DND-41 (cell line): ENCODE results near the gene PVALEF.

ENCODE experiments used
- ATAC-seq: fragments of 200-7000 bp; cut with Tn5 transposase; 3 replicates; pipeline ENCODE4 v1.9.1; 2021; ENCODE audit warnings: low read depth; ENCODE audit not compliant: insufficient read depth
- DNase-seq: peaks from one replicate; pipeline ENCODE4 v3.0.0-alpha.2; 2020
- H2AFZ ChIP-seq: 2 replicates; pipeline ENCODE4 v1.6.0; 2012; ENCODE audit warnings: low read depth, low read length
- H3K27ac ChIP-seq: 2 replicates; pipeline ENCODE4 v1.5.1; 2012; ENCODE audit warnings: low read length, inconsistent platforms
- H3K27me3 ChIP-seq: fragments of 200-600 bp; sonication (generic); 2 replicates; pipeline ENCODE4 v1.6.0; 2012; ENCODE audit warnings: low read length, mild to moderate bottlenecking, inconsistent platforms; ENCODE audit not compliant: insufficient read depth, poor library complexity
- H3K36me3 ChIP-seq: 2 replicates; pipeline ENCODE4 v1.5.1; 2012; ENCODE audit warnings: low read length, inconsistent platforms; ENCODE audit not compliant: insufficient read depth
- H3K4me1 ChIP-seq: 2 replicates; pipeline ENCODE4 v1.5.1; 2012; ENCODE audit warnings: mild to moderate bottlenecking, low read length; ENCODE audit not compliant: insufficient read depth
- H3K4me2 ChIP-seq: 2 replicates; pipeline ENCODE4 v1.6.0; 2012; ENCODE audit warnings: mild to moderate bottlenecking, moderate library complexity, low read length, inconsistent platforms; ENCODE audit not compliant: insufficient read depth
- H3K4me3 ChIP-seq, 2 experiments: fragments of 200-600 bp in 1 of 2; shearing (Covaris generic) in 1 of 2; 2 replicates each; pipeline ENCODE4 v1.5.1; 2012 to 2016; ENCODE audit warnings: inconsistent platforms in 2 of 2, low read length in 2 of 2, mild to moderate bottlenecking in 2 of 2, low read depth in 1 of 2, moderate library complexity in 1 of 2
- H3K79me2 ChIP-seq: 2 replicates; pipeline ENCODE4 v1.6.0; 2012; ENCODE audit warnings: low read length, inconsistent platforms; ENCODE audit not compliant: insufficient read depth
- H3K9ac ChIP-seq: 2 replicates; pipeline ENCODE4 v1.6.0; 2012; ENCODE audit warnings: low read depth, mild to moderate bottlenecking, inconsistent platforms, low read length, moderate library complexity
- H3K9me3 ChIP-seq: 2 replicates; pipeline ENCODE4 v1.5.1; 2012; ENCODE audit warnings: low read length, moderate library complexity, mild to moderate bottlenecking, inconsistent platforms; ENCODE audit not compliant: insufficient read depth, severe bottlenecking
- H4K20me1 ChIP-seq: 2 replicates; pipeline ENCODE4 v1.6.0; 2012; ENCODE audit warnings: low read length; ENCODE audit not compliant: insufficient read depth
- EZH2 ChIP-seq: IDR thresholded peaks from 3 replicates; pipeline ENCODE4 v1.6.1; 2012; ENCODE audit warnings: borderline replicate concordance, low read depth, mild to moderate bottlenecking, moderate library complexity, low read length, inconsistent platforms; ENCODE audit not compliant: severe bottlenecking
- TF ChIP-seq, protein P1 (sequence below): IDR thresholded peaks from 2 replicates; pipeline ENCODE4 v1.5.1; 2012; ENCODE audit warnings: borderline replicate concordance, low read length, moderate library complexity, mild to moderate bottlenecking; ENCODE audit not compliant: poor library complexity, severe bottlenecking; ENCODE audit errors: extremely low read depth

The PVALEF gene

DNA sequence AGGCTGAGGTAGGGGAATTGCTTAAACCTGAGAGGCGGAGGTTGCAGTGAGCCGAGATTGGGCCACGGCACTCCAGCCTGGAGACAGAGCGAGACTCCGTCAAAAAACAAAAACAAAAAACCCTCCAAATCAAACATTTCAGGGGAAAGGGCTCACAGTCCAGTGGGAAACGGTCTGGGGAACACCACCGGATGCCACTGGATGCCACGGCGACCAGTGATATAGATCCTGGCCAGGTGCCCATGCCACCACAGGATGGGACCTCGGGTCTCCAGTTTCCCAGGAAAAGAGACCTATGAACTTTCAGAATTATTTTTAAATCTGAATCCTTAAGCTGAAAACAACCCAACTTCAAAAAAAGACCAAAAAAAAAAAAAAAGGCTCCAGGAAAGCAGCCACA, 45.2 kb downstream of the PVALEF start:
- no peak overlapping the region for H3K9ac ChIP-seq
- DNase-seq: no peak

GRCh38 chr17:81210868-81211267, 45.6 kb downstream of the PVALEF start:
- no peak for ATAC-seq
- Histone ChIP-seq H3K36me3 (peaks cover 28% of the 10 kb centered on the region), H3K4me1 (no peaks in the 10 kb centered on the region), H3K79me2 (peaks cover 7% of the 10 kb centered on the region), H3K27ac (no peak overlapping the region), H2AFZ (no peak overlapping the region), H3K4me2 (no peak overlapping the region), H3K9me3 (no peaks in the 10 kb centered on the region), H3K4me3 (no peak overlapping the region), H3K27me3 (no peaks in the 10 kb centered on the region), H3K9ac (no peak overlapping the region), H4K20me1 (peaks cover 30% of the 10 kb centered on the region)
- TF ChIP-seq EZH2: no peak
- TF ChIP-seq, protein P1, sequence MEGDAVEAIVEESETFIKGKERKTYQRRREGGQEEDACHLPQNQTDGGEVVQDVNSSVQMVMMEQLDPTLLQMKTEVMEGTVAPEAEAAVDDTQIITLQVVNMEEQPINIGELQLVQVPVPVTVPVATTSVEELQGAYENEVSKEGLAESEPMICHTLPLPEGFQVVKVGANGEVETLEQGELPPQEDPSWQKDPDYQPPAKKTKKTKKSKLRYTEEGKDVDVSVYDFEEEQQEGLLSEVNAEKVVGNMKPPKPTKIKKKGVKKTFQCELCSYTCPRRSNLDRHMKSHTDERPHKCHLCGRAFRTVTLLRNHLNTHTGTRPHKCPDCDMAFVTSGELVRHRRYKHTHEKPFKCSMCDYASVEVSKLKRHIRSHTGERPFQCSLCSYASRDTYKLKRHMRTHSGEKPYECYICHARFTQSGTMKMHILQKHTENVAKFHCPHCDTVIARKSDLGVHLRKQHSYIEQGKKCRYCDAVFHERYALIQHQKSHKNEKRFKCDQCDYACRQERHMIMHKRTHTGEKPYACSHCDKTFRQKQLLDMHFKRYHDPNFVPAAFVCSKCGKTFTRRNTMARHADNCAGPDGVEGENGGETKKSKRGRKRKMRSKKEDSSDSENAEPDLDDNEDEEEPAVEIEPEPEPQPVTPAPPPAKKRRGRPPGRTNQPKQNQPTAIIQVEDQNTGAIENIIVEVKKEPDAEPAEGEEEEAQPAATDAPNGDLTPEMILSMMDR: no peak
- no peak for DNase-seq

More for the DNA sequence above, 45.2 kb downstream of the PVALEF start:
- Histone ChIP-seq H3K27ac (no peak overlapping the region), H3K4me2 (no peak overlapping the region), H3K79me2 (peaks cover 7% of the 10 kb centered on the region), H4K20me1 (peaks cover 30% of the 10 kb centered on the region), H3K9me3 (no peaks in the 10 kb centered on the region), H2AFZ (no peak overlapping the region), H3K4me3 (no peak overlapping the region), H3K36me3 (peaks cover 28% of the 10 kb centered on the region), H3K4me1 (no peaks in the 10 kb centered on the region), H3K27me3 (no peaks in the 10 kb centered on the region)
- TF ChIP-seq, protein P1: no peak
- TF ChIP-seq EZH2: no peak
- ATAC-seq: no peak

DNA sequence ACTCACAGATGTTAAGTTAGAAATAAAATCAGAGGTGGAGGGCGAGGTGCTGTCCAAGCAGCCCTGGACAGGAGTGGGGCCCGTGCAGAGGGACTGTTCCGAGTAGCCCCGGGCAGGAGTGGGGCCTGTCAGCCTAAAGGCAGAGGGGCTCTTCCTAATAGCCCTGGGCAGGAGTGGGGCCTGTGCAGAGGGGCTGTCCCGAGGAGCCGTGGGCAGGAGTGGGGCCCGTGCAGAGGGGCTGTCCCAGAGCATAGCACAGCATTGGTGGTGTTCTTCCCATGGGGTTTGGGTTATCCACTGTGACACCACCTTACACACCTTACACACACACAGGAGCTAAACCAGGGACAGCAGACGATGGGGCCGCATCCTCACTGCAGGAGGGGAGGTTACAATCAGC, 47.1 kb downstream of the PVALEF start:
- Histone ChIP-seq H3K27me3 (no peaks in the 10 kb centered on the region), H3K4me2 (no peak overlapping the region), H3K9ac (no peak overlapping the region), H3K27ac (no peak overlapping the region), H3K9me3 (no peaks in the 10 kb centered on the region), H2AFZ (no peak overlapping the region), H3K79me2 (peaks cover 12% of the 10 kb centered on the region), H3K4me1 (no peaks in the 10 kb centered on the region), H4K20me1 (peaks cover 38% of the 10 kb centered on the region), H3K36me3 (peaks cover 28% of the 10 kb centered on the region), H3K4me3 (no peak overlapping the region)
- ATAC-seq: no peak
- TF ChIP-seq, protein P1: no peak
- TF ChIP-seq EZH2: no peak
- DNase-seq: no peak

GRCh38 chr17:81213978-81214377, 48.7 kb downstream of the PVALEF start:
- Histone ChIP-seq H3K4me1 (no peaks in the 10 kb centered on the region), H4K20me1 (peaks cover 31% of the 10 kb centered on the region)
- TF ChIP-seq, protein P1: no peak
- TF ChIP-seq EZH2: no peak

More at GRCh38 chr17:81213978-81214377, 48.7 kb downstream of the PVALEF start:
- Histone ChIP-seq H3K79me2 (peaks cover 13% of the 10 kb centered on the region), H3K4me2 (no peak overlapping the region), H3K27me3 (no peaks in the 10 kb centered on the region), H3K27ac (no peak overlapping the region), H2AFZ (no peak overlapping the region), H3K9ac (no peak overlapping the region), H3K4me3 (no peak overlapping the region), H3K36me3 (peaks cover 31% of the 10 kb centered on the region), H3K9me3 (no peaks in the 10 kb centered on the region)
- DNase-seq (no peak), ATAC-seq (no peak)
